Stimulated activated CD8-positive, alpha-beta memory T cell treated with anti-CD3 and anti-CD28 coated beads, Interleukin-15, amount 100 ng/mL, for 1 hour (primary cell): ENCODE results near the gene GH2.

ENCODE experiments used
- DNase-seq: peaks from one replicate; pipeline ENCODE4 v3.0.0-alpha.2; 2020; ENCODE audit warnings: low read depth

The GH2 gene

GRCh38 chr17:63841350-63842172 lies 40.2 kb downstream of the GH2 start:
- DNase-seq, result no peak

GRCh38 chr17:63840591-63841349 lies 41.0 kb downstream of the GH2 start:
- DNase-seq, result no peak

GRCh38 chr17:63838631-63839171 lies 43.0 kb downstream of the GH2 start:
- no peak for DNase-seq

DNA sequence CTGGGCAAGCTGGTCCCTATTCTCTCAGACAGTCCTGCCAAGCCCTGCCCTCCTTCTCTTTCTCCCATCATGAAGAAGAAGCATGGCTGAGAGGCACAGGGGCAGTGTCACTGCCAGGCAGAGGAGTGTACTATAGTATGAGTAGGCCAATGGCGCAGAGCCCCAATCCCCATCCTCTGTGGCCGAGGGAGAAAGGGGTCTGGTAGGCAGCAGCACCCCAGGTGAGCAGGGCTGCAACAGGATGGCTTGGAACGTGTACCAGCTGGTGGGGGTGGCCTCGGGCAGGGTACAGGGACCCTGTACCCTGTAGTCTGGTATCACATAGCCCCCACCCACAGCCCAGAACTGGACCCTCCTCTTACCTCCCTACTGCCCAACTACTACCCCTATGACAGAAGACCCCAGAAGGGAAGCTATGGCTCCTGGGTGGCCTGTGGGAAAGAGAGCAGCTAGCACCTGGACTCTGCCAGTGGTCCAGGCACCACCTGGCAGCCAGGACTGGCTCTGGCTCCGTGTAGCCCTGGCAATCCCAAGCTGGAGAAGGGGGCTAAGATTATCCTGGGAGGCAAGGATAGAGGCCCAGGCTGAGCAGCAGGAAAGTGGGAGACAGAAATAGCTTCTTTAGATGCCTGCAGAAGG lies 43.7 kb downstream of the GH2 start:
- DNase-seq, result no peak

- DNase-seq, result no peak
Observed at GRCh38 chr17:63837480-63837879, 44.3 kb downstream of the GH2 start.

- DNase-seq, result no peak
Observed at GRCh38 chr17:63836811-63837210, 44.9 kb downstream of the GH2 start.

- DNase-seq, result no peak
Observed at GRCh38 chr17:63835167-63835720, 46.5 kb downstream of the GH2 start.

DNA sequence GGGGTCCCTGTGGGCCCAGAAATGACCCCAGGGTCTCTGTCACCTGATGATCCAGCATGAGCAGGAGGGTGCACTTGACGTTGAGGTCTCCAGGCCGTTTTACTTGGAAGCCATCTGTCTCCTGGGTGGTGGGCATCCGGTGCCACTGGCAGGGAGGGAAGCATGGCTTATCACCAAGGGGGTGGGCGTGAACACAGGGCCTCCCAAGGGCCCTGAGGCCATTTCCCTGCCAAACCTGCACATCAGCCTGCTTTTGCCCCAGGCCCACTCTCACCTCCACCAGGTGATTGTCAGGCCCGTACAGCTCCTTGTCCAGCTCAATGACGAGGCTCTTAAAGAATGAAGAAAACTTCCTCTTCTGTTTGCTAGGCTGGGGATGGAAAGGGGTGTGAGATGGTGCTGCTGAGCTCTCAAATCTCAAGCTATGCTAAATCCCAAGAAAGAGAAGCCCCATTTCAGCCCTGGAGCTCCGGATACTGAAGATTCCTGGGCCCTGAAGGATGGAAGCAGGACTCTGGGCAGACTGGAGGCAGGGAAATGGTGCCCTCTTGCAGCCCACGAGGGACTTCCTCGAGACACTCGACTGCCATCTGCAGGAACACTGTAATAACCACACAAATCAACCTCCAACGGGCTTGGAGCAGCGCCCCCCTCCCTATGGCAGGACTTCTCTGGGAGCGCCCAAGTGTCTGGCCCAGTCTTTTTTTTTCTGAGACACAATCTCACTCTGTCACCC lies 47.1 kb downstream of the GH2 start:
- no peak for DNase-seq

DNA sequence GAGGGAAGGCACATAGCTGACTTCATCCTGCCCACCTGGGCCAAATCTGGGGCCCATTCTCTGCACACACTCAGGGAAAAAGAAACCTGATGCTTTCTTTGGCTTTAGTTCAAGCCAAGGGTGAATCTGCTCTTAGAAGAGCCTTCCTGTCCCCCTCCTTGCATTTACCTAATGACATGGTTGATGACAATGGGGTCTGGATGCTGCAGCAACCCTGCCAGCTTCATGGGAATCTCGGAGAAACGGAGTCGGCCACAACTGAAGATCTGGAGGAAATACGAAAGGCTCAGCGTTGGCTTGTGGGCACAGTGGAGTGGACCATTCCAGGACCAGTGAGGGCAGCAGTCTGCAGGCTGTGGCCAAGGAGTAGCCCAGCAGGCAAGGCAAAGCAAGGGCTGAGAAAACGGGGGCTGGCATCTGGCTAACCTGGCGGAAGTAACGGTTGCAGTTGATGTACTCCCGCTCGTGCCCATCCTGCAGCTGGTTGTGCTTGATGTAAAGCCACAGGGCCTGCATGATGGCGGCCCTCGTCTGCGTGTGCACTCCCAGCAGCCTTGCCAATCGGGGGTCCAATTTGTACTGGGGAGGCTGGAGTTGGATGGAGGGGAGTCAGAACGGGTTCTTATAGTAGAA lies 47.9 kb downstream of the GH2 start:
- DNase-seq, result no peak

- no peak for DNase-seq
Observed at GRCh38 chr17:63833026-63833740, 48.6 kb downstream of the GH2 start.

DNA sequence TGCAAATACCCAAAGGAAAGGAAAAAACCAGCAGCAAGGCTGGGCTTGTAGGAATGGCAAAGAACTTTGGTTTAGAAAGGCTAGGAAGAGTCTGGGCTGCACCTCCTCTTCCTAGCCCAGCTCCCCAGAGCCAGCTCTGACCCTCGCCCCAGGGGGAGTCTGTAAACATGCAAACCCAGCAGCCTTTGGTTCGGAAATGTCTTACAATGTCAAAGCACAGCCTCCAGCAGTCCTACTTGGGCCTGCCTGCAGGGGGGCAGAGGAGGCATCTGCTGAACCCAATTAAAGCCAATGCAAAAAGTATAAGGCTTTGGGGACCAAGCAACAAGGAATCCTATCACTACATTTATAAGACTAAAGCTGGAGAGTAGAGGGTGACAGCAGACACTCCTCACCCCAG lies 49.3 kb downstream of the GH2 start:
- DNase-seq, result no peak

GRCh38 chr17:63832014-63832413 lies 49.7 kb downstream of the GH2 start:
- no peak for DNase-seq

GRCh38 chr17:63831505-63831904 lies 50.2 kb downstream of the GH2 start:
- no peak for DNase-seq

DNA sequence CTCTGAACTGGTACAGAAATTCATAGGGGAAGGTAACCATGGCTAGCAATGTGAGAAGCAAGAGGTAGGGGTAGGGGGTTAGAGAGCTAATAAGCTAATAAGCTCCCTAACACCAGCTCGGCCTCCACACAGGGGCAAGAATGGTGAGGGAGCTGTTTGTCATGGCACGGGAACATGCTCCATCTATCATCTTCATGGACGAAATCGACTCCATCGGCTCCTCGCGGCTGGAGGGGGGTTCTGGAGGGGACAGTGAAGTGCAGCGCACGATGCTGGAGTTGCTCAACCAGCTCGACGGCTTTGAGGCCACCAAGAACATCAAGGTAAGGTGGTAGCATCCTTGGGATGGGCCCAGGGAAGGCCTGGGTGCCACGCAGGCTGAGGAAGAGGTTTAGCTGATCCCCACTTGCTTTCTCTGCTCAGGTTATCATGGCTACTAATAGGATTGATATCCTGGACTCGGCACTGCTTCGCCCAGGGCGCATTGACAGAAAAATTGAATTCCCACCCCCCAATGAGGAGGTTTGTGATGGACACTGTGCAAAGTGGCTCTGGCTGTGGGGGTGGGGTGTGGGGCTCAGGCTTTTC lies 50.7 kb downstream of the GH2 start:
- DNase-seq, result no peak

DNA sequence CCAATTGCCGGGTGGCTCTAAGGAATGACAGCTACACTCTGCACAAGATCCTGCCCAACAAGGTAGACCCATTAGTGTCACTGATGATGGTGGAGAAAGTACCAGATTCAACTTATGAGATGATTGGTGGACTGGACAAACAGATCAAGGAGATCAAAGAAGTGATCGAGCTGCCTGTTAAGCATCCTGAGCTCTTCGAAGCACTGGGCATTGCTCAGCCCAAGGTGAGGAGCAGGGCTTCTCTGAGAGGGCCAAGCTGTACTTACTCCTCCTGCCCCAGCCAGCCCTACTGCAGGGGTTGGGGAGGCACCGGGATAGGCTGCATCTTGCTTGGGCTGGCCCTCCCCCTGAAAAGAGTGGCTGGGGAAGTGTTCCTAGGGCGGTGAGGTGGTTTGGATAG lies 51.5 kb downstream of the GH2 start:
- DNase-seq, result no peak
